Epithelial cell of esophagus (primary cell): Measurements from ENCODE around the gene INSYN1.
"Not testable (repeated sequence)": the region's sequence is repeated elsewhere in the genome, so short reads cannot be mapped to it uniquely, and the experiment has no call there.

Experiments used
- DNase-seq: peaks from one replicate; pipeline ENCODE4 v3.0.0; 2010; ENCODE audit warnings: low read depth
- H3K4me3 ChIP-seq: 2 replicates; pipeline ENCODE4 v1.5.1; 2011; ENCODE audit warnings: mild to moderate bottlenecking, low read length, control low read depth
- CTCF ChIP-seq: IDR thresholded peaks from 2 replicates; pipeline ENCODE4 v1.5.1; 2011; ENCODE audit warnings: low read depth, mild to moderate bottlenecking, low read length, control low read depth, inconsistent platforms; ENCODE audit not compliant: insufficient read depth; ENCODE audit errors: missing control alignments

The INSYN1 gene

GRCh38 chr15:73794443-73795133 lies 41.4 kb upstream of the INSYN1 start:
- TF ChIP-seq CTCF: no peak
- no peak overlapping the region for H3K4me3 ChIP-seq
- DNase-seq: peak; percentile 44

GRCh38 chr15:73792899-73793541 lies 39.9 kb upstream of the INSYN1 start:
- DNase-seq, H3K4me3 ChIP-seq: not testable (repeated sequence)

GRCh38 chr15:73792415-73792814 lies 39.3 kb upstream of the INSYN1 start:
- TF ChIP-seq CTCF: no peak
- H3K4me3 ChIP-seq: no peak overlapping the region
- no peak for DNase-seq

GRCh38 chr15:73789521-73790240 lies 36.5 kb upstream of the INSYN1 start:
- no peak for DNase-seq
- no peak for TF ChIP-seq CTCF
- H3K4me3 ChIP-seq: no peak overlapping the region

GRCh38 chr15:73787621-73788020 lies 34.5 kb upstream of the INSYN1 start:
- no peak for TF ChIP-seq CTCF
- peak; percentile 27 for DNase-seq
- H3K4me3 ChIP-seq: no peak overlapping the region

GRCh38 chr15:73786538-73786937 lies 33.4 kb upstream of the INSYN1 start:
- no peak for TF ChIP-seq CTCF
- no peak overlapping the region for H3K4me3 ChIP-seq
- no peak for DNase-seq

- DNase-seq, H3K4me3 ChIP-seq: not testable (repeated sequence)
Observed at GRCh38 chr15:73785256-73786014, 32.3 kb upstream of the INSYN1 start.
